DND-41 (cell line): ENCODE measurements around the gene BOLA2B.

ENCODE experiments used
- ATAC-seq: fragments of 200-7000 bp; cut with Tn5 transposase; 3 replicates; pipeline ENCODE4 v1.9.1; 2021; ENCODE audit warnings: low read depth; ENCODE audit not compliant: insufficient read depth
- DNase-seq: peaks from one replicate; pipeline ENCODE4 v3.0.0-alpha.2; 2020
- H2AFZ ChIP-seq: 2 replicates; pipeline ENCODE4 v1.6.0; 2012; ENCODE audit warnings: low read depth, low read length
- H3K27ac ChIP-seq: 2 replicates; pipeline ENCODE4 v1.5.1; 2012; ENCODE audit warnings: low read length, inconsistent platforms
- H3K27me3 ChIP-seq: fragments of 200-600 bp; sonication (generic); 2 replicates; pipeline ENCODE4 v1.6.0; 2012; ENCODE audit warnings: low read length, mild to moderate bottlenecking, inconsistent platforms; ENCODE audit not compliant: insufficient read depth, poor library complexity
- H3K36me3 ChIP-seq: 2 replicates; pipeline ENCODE4 v1.5.1; 2012; ENCODE audit warnings: low read length, inconsistent platforms; ENCODE audit not compliant: insufficient read depth
- H3K4me1 ChIP-seq: 2 replicates; pipeline ENCODE4 v1.5.1; 2012; ENCODE audit warnings: mild to moderate bottlenecking, low read length; ENCODE audit not compliant: insufficient read depth
- H3K4me2 ChIP-seq: 2 replicates; pipeline ENCODE4 v1.6.0; 2012; ENCODE audit warnings: mild to moderate bottlenecking, moderate library complexity, low read length, inconsistent platforms; ENCODE audit not compliant: insufficient read depth
- H3K4me3 ChIP-seq, 2 experiments: fragments of 200-600 bp in 1 of 2; shearing (Covaris generic) in 1 of 2; 2 replicates each; pipeline ENCODE4 v1.5.1; 2012 to 2016; ENCODE audit warnings: inconsistent platforms in 2 of 2, low read length in 2 of 2, mild to moderate bottlenecking in 2 of 2, low read depth in 1 of 2, moderate library complexity in 1 of 2
- H3K79me2 ChIP-seq: 2 replicates; pipeline ENCODE4 v1.6.0; 2012; ENCODE audit warnings: low read length, inconsistent platforms; ENCODE audit not compliant: insufficient read depth
- H3K9ac ChIP-seq: 2 replicates; pipeline ENCODE4 v1.6.0; 2012; ENCODE audit warnings: low read depth, mild to moderate bottlenecking, inconsistent platforms, low read length, moderate library complexity
- H3K9me3 ChIP-seq: 2 replicates; pipeline ENCODE4 v1.5.1; 2012; ENCODE audit warnings: low read length, moderate library complexity, mild to moderate bottlenecking, inconsistent platforms; ENCODE audit not compliant: insufficient read depth, severe bottlenecking
- H4K20me1 ChIP-seq: 2 replicates; pipeline ENCODE4 v1.6.0; 2012; ENCODE audit warnings: low read length; ENCODE audit not compliant: insufficient read depth
- CTCF ChIP-seq: IDR thresholded peaks from 2 replicates; pipeline ENCODE4 v1.5.1; 2012; ENCODE audit warnings: borderline replicate concordance, low read length, moderate library complexity, mild to moderate bottlenecking; ENCODE audit not compliant: poor library complexity, severe bottlenecking; ENCODE audit errors: extremely low read depth
- EZH2 ChIP-seq: IDR thresholded peaks from 3 replicates; pipeline ENCODE4 v1.6.1; 2012; ENCODE audit warnings: borderline replicate concordance, low read depth, mild to moderate bottlenecking, moderate library complexity, low read length, inconsistent platforms; ENCODE audit not compliant: severe bottlenecking

Gene BOLA2B

GRCh38 chr16:30149250-30149930 is 44.1 kb downstream of the BOLA2B start:
- Histone ChIP-seq H3K27me3 (no peaks in the 10 kb centered on the region), H2AFZ (no peak overlapping the region), H3K79me2 (no peaks in the 10 kb centered on the region), H3K9ac (no peak overlapping the region), H3K36me3 (no peaks in the 10 kb centered on the region), H4K20me1 (no peaks in the 10 kb centered on the region), H3K4me1 (no peaks in the 10 kb centered on the region), H3K4me2 (no peak overlapping the region), H3K4me3 (no peak overlapping the region), H3K27ac (no peak overlapping the region), H3K9me3 (peaks cover 10% of the 10 kb centered on the region)
- DNase-seq, result no peak
- TF ChIP-seq EZH2, result no peak
- TF ChIP-seq CTCF, result no peak
- ATAC-seq, result no peak

- no peak overlapping the region for H3K27ac ChIP-seq
- peaks cover 10% of the 10 kb centered on the region for H3K9me3 ChIP-seq
- no peaks in the 10 kb centered on the region for H3K36me3 ChIP-seq
- no peaks in the 10 kb centered on the region for H3K4me1 ChIP-seq
- ATAC-seq, result no peak
- H3K27me3 ChIP-seq, result no peaks in the 10 kb centered on the region
- no peak for DNase-seq
- no peak overlapping the region for H3K4me2 ChIP-seq
- H3K9ac ChIP-seq, result no peak overlapping the region
- H2AFZ ChIP-seq, result no peak overlapping the region
- H3K79me2 ChIP-seq, result no peaks in the 10 kb centered on the region
- no peak overlapping the region for H3K4me3 ChIP-seq
- no peaks in the 10 kb centered on the region for H4K20me1 ChIP-seq
- TF ChIP-seq CTCF (no peak), EZH2 (no peak)
These were observed 45.5 kb downstream of the BOLA2B start for GRCh38 chr16:30147843-30148510.

- Histone ChIP-seq H3K36me3 (no peaks in the 10 kb centered on the region), H3K9ac (no peak overlapping the region), H3K9me3 (peaks cover 10% of the 10 kb centered on the region), H3K79me2 (no peaks in the 10 kb centered on the region), H2AFZ (no peak overlapping the region), H3K27ac (no peak overlapping the region), H3K4me3 (no peak overlapping the region), H3K4me1 (no peaks in the 10 kb centered on the region), H3K4me2 (no peak overlapping the region), H4K20me1 (no peaks in the 10 kb centered on the region), H3K27me3 (no peaks in the 10 kb centered on the region)
- DNase-seq (no peak), ATAC-seq (no peak)
- TF ChIP-seq EZH2 (no peak), CTCF (no peak)
These were observed 47.8 kb downstream of the BOLA2B start for GRCh38 chr16:30145657-30146056.
